Measurements from ENCODE around the gene ERFL.

Gene ERFL

GRCh38 chr19:41895745-41896580 is 32.3 kb downstream of the ERFL start:
- DNase-seq: no peak

GRCh38 chr19:41894350-41894749 is 33.9 kb downstream of the ERFL start:
- no peak for DNase-seq

GRCh38 chr19:41893899-41894298 is 34.4 kb downstream of the ERFL start:
- peak; percentile 46 for DNase-seq

- no peak for DNase-seq
Measured at GRCh38 chr19:41892173-41892902, 35.9 kb downstream of the ERFL start.

- DNase-seq: no peak
Measured at GRCh38 chr19:41890936-41891335, 37.3 kb downstream of the ERFL start.

GRCh38 chr19:41889896-41890295 is 38.4 kb downstream of the ERFL start:
- DNase-seq: no peak

- DNase-seq: no peak
Measured at GRCh38 chr19:41888926-41889325, 39.3 kb downstream of the ERFL start.

- DNase-seq: peak; percentile 84
Measured at GRCh38 chr19:41887711-41888382, 40.4 kb downstream of the ERFL start.

- DNase-seq: peak; percentile 82
Measured at GRCh38 chr19:41886761-41887710, 41.2 kb downstream of the ERFL start.

GRCh38 chr19:41883821-41884733 is 44.2 kb downstream of the ERFL start:
- peak; percentile 92 for DNase-seq

GRCh38 chr19:41883463-41883820 is 44.8 kb downstream of the ERFL start:
- no peak for DNase-seq

- DNase-seq: peak; percentile 57
Measured at GRCh38 chr19:41882568-41883462, 45.4 kb downstream of the ERFL start, which contains the start of gene ARHGEF1. Gene ARHGEF1, plus strand, starts transcription at chr19:41883184. Its CDS starts 4,899 bp downstream, at chr19:41888083.

- DNase-seq: no peak
Measured at GRCh38 chr19:41880329-41880708, 47.9 kb downstream of the ERFL start.

- DNase-seq: no peak
Measured at GRCh38 chr19:41879670-41880328, 48.5 kb downstream of the ERFL start.

GRCh38 chr19:41879080-41879479 is 49.2 kb downstream of the ERFL start:
- no peak for DNase-seq

GRCh38 chr19:41877916-41878905 is 50.0 kb downstream of the ERFL start:
- DNase-seq: no peak

GRCh38 chr19:41876847-41877832 is 51.1 kb downstream of the ERFL start, which contains the start of gene CD79A:
Gene CD79A, plus strand, starts transcription at chr19:41877279. Its CDS starts 26 bp downstream, at chr19:41877305.
- no peak for DNase-seq

All from CD4-positive, alpha-beta T cell treated with Interleukin-17A for 1 hour (primary cell).